Fibroblast of skin of left biceps (primary cell): ENCODE measurements around the gene SYNDIG1.

ENCODE experiments used
- DNase-seq, 2 experiments: peaks; one replicate each; pipeline ENCODE4 v3.0.0-alpha.2; 2013; ENCODE audit warnings: low read depth in 2 of 2

The SYNDIG1 gene

DNA sequence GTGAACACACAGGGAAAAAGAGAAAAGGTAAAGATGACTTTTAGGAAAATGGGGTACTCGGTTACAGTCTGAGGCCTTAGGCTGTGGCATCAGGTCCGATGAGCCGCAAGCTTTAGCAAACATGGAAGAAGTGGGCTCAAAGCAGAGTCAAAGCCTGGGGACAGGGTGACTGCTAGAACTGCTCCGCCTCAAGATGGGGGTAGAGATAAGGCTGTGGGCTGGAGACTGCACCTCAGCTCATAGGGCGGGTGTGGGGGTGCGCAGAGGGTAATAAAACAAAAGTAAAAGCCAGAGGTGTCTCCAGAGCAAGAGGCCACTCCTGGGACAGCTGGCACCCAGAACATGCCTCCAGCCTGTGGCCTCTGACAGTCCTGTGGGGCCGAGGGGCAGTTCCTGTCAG, 21.3 kb upstream of the SYNDIG1 start:
- DNase-seq: no peak

DNA sequence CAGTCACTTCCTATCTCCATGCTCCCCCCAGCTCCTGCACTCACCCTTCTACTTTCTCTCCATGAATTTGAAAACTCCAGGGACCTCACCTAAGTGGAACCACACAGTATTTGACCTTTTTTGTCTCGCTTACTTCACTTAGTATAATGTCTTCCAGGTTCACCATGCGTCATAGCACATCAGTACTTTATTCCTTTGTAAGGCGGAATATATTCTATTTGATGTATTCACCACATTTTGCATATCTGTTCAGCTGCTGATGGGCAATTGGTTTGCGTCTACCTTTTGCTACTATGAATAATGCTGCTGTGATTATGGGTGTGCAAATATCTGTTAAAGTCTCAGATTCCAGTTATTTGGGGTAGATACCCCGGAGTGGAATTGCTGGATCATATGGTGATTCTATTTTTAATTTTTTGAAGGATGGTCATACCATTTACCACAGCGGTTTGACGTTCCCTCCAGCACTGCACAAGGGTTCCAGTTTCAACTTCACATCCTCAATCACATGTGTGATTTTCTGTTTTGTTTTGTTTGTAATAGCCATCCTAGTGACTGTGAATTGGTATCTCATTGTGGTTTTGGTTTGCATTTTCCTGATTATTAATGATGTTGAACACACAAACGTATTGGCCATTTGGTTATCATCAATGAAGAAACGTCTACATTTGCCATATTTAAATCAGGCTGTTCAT, 20.3 kb upstream of the SYNDIG1 start:
- DNase-seq: no peak

DNA sequence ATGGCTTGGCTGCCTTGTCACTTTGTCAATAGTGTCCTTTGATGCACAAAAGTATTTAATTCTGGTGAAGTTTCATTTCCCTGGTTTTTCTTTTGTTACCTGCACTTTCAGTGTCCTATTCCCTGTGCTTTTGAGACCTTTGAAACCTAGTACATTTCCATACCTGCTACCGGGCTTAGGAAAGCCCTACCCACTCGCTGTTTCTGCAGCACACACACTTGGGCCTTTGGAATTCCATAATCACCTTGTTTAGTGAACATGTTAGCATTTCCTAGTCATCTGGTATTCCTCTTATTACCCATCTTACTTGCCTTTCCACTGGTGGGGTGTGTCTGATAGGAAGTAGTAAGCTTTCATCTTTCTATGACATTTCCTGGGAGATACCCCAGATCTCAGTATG, 19.3 kb upstream of the SYNDIG1 start:
- DNase-seq: no peak

DNA sequence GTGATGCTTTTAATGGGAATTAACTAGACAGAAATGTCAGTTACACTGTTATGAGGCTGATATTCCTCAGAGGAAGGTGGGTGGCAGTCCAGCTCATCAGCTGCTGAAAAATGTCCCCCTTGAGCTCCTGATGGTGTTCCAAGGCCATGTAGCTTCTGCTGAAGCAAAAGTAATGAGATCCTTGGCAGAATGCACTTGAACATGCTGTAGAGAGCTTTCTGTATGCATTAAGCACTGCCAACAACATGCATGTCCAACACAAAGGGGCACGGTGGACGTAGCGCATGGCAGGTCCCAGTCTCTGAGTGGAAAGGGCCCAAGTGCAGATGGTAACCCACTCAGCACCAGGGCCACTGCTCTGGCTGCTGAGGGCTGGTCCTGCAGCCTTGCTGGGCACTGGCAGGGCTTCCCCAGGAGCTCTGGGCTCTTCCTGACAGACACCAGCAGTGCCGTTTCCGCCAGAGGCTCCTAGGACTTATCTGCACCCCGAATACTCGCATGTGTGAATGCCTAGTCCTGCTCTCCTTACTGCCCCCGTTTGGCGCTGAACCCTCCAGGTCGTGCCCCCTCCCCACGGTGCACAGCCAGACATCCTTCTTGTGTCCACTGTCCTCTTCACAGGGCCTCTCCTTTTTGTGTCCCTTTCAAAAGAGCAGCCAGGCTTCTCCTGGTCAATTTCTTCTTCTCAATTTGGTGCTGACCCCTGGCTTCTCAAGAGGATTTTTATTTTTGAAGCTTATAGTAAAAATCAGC, 18.6 kb upstream of the SYNDIG1 start:
- DNase-seq: no peak

DNA sequence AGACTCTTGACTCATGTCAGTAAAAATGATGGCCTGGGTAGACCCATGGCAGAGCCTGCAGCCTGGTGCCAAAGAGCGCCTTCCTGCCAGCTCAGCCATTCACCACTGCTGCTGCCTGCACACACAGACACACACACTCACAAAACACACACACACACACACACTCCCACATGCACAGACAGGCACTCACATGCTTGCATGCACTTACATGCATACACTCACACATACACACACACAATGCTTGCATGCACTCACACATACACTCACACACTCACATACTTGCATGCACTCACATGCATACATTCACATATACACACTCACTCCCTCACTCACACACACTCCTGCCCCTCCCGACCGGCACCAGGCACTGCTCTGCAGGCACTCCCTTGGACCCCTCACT, 18.0 kb upstream of the SYNDIG1 start:
- DNase-seq: no peak

DNA sequence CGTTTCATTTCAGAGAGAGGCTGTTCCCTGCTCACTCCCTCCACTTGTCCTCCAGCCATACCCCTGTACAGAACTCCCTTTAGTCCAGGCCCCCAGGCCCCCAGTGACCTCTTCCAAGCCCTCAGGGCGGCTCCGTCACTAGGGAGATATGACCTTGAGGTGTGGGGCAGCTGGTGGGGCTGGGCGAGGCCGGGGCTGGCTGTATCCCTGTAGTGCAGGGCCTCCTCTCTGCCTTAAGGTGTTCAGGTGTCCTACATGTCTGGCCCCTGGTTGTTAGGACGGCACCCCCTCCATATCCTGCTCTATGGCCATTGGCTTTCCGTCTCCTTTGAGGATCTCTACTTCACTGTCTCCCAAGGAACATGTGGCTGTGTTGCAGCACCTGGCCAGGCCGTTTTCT, 17.4 kb upstream of the SYNDIG1 start:
- no peak for DNase-seq

DNA sequence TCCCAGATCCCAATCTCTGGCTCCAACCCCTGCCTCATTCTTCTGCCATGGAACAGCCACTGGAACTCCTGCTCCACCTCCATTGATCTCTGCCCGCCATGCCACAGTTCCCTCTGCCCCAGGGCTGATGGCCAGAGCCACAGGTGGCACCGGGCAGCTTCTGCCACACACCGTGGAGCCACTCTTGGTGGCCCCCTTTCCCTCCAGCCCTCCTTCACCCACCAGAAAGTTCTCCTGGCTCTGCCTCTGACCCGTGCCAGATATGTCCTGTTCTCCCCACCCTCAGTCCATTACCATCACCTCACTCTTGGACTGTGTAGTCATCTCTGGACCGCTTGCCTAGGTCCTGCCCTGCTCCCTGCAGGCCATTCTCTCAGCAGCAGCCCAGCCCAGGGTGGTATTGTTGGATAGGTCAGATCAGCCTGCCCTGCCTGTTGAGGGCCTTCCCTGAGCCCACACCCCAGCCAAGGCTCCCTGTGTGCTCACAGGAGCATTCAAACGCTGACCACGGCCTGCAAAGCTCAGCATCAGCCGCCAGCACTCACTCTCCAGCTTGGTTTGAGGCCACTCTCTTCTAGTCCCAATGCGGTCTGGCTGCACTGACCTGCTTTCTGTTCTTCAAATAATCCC, 16.8 kb upstream of the SYNDIG1 start:
- DNase-seq: no peak

DNA sequence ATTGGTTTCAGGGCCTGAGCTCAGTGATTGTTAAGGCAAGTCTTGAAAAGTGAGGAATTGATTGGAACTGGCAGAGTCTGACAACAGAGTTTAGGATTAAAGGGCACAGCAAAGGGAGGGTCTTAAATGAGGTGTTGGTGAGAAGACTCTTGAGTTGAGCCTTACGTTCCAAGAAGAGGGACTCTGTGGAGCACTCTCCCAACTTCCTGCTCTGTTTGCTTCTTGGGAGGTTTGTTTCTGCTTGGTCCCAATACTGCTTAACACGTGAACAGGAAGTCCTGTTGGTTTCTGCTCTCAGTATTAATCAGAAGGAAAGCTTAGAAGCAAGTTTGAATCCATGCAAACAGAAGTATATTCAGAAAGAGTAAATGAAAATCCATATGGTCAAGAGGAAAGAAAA, 15.6 kb upstream of the SYNDIG1 start:
- no peak for DNase-seq

DNA sequence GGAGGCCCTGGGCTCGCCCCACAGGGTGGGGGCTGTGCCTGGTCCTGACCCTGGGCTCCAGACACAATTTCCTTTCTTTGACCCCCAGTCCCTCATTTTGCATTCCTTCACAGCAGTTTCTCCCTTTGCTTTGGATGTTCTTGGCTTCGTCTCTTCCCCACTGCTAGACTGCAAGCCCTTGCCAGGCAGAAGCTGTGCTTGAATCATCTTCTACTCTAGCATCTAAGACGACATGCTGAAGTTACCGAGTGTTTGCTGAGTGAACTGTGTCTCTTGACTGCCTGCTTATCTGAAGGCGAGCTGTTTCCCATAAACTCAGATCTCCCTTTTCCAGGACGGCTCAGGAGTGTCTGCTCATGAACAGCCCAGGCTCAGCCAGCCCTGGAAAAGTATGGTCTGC, 14.3 kb upstream of the SYNDIG1 start:
- DNase-seq: no peak

DNA sequence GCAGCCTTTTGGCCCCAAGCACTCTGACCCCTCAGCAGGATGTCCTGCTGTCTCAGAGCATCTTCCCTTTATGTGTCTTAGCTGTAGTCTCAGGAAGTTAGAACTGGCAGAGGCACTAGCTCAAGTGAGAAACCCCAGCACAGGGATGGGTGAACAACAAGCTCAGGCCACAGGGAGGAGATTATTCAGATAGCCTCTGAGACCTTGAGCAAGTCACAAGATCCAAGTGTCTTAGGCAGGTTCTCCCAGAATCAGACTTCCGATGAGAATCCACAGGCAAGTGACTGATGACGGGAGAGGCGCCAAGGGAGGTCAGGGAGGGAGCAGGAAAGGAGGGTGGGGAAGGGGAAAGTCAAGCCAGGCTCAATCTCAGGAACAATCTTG, 13.0 kb upstream of the SYNDIG1 start:
- DNase-seq: no peak

DNA sequence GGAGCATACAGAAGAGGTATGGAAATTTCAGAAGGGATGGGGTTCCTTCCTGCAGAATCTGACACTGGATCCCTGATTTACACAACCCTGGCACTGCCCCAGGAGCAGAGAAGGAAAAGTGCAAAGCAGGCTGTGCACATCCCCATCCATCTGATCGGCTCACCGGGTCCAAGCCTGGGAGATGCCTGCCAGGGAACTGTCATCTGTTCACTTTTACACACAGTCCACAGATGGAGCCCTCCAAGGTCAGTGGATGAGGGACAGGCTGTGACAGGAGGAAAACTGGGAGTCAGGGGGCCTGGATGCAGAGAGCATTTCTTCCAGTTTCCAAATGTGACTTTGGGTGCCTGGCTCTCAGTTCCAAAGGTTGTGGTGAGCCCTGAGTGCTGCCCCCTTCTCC, 11.0 kb upstream of the SYNDIG1 start:
- DNase-seq: no peak

DNA sequence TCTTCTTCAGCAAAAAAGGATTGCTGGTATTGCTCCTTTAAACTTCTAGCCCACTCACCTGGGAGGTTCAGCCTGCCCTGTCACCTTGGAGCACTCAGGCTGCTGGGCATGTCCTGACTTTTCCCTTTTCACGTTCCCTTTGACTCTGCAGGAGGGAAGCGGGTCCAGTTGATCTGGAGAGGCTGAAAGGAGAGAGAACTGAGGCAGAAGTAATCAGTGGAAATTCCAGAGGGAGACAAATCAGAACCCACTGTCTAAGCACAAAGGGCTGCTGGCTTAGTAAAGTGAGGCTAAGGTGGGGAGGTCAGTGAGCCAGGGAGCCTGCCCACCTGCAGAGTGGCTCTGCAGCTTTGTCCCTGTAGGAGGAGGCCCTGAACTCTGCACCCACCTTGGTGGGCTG, 9.7 kb upstream of the SYNDIG1 start:
- DNase-seq: no peak

DNA sequence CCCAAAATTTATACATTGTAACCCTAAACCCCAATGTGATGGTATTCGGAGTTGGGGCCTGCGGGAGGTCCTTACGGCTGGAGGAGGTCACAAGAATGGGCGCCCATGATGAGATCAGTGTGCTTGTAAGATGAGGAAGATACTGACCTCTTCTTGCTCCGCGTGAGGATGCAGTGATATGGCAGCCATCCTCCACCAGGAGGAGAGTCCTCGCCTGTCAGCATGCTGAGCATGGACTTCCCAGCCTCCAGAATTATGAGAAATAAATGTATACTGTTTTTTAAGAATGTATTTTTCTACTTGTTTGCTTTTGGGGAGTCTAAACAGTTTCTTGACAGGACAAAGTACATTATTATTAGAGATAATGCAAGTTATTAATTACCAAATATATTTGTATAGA, 8.7 kb upstream of the SYNDIG1 start:
- no peak for DNase-seq

DNA sequence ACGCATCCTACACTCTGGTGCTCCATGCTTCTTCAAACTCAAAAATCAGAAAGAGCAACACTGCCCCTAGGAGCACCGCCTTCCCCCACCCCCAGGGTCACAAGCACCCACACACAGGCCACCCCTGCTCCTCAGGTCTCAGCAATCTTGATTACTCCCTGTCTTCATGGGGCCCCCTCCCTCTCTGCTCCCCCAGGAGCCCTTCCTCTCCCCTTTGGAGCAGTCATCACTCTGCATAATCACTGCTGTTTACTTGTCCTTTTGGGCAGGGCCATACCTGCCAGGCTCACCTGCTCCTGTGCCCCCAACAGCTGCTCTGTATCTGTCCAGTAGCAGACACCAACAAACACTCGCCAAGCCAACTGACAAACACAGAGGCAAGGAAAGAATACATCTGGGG, 7.6 kb upstream of the SYNDIG1 start:
- no peak for DNase-seq

DNA sequence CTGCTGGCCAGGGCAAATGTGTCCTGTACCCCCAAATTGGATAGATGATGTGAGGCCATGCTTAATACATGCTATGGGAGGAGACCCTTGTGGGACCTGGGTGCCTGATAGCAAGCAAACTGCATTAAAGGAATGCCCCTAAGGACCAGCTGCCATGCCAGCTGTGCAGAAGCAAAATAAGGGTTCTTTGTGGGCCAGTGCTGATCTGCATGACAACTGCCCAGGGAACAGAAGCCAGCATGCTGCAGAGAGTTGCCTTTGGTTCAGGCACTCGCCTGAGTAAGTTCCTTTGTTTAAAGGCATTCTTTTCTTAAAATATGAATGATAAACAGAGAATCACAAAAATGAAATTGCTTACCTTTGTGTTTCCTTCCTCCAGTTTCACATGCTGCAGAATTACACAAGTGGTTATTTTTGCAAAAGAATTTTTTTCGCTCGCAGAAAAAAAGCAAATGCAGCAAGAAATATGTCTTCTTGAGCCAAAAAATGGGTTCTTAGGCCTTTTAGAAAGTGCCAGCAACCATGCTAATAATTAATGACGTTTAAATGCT, 6.9 kb upstream of the SYNDIG1 start:
- DNase-seq: no peak

DNA sequence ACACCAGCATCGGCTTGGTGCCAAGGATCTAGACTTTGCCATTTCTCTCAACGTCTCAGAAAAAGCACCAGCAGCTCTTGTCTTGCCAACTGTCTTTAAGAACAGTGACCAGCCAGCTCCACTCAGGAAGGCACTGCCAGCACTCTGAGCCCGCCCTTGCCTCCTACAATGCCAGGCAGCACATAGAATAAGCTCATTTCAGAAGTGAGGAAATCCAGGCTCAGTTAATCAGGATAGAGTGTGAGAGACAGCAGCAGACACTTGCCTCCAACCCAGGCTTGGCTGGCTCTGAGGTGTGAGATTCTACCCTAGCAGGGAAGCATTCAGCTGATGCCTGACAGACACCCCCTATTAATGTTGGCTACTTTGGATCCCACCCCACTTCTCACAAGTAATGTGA, 4.3 kb upstream of the SYNDIG1 start:
- DNase-seq: no peak

DNA sequence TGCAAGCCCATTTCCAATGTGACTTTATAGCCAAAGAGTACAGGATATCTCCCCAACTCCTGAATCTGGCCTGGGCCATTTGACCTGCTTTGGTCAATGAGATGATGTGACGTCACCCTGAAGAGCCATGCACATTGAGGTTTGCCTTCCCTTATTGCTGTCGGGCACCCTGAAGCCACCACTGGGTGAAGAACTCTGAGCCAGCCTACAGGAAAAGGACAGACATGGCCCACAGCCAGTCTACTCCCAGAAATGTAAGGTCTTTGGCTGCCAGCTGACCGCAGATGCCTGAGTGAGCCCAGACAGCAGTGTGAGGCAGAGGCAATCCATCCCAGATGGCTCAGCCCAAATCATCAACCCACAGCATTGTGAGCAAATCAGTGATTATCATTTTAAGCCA, 3.7 kb upstream of the SYNDIG1 start:
- peak; percentile 5 to 8 for DNase-seq

DNA sequence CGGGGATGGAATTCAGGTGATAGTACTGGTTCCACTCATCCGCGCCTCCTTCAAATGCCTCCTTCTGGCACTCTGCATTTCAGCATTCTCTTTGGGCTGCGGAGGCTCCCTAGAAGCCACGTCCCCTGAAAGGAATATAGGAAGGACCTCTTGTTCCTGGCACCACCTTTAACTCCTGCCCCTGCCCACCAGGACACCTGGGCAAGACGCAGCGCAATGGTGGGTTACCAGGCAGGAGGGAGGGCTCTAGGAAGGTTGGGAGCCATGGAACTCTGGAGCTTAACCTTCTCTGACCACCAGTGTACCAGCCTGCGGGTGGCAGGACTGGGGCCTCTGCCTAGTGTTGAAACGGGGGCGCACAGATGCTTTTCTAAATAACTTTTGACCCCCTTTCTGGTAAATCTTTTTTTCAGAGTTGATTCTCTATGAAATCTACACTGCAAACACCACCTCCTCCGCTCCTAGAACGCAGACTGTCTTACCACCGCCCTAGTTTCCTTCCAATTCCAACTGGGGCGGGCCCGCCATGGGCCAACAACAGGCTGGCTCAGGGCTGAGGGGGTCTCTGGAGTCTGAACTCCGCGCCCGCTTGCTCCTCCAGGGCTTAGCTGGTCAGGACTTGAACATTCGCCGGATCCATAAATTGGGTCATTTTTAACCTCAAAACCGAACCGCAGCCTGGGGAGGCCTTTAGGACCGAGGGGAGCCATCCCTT, 871 bp upstream of the SYNDIG1 start:
- no peak for DNase-seq

DNA sequence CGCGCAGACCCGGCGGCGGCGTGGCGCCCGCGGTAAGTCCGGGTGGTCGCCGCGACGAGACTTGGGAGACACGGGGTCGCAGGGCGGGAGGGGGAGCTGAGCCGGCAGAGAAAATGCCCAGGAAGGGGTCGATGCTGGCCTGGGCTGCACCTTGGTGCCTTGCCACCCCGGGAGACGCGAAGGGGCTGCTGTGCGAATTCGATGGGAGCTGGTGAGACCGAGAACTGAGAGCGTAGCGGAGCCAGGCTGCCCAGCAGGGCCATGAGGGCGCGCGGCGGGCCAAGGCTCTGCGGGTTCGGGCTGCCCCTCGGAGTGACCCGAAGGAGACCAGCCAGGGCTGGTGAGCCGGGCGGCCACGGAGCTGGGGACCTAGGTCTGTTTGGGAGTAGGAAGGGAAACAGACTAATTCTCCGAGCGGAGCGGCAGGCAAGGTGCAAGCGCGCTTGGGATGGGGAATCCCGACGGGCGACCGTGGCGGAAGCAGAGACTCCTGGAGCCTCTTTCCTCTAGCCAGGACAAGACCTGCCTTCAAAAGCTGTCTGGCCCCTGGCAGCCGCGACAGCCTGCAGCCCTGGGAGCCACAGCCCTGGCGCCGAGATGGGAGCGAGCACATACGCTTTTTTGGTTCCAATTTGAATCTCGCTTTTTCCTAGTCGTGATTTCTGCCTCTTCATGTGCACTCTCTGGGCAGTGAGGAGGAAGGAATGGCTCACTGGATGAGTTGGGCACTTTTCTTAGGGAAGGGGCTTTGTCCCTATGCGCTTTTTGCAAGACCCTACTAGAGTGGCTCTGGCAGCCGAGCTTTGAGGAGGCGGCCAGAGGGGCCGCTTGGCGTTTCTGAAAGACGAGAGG, 691 bp downstream of the SYNDIG1 start:
- no peak for DNase-seq

DNA sequence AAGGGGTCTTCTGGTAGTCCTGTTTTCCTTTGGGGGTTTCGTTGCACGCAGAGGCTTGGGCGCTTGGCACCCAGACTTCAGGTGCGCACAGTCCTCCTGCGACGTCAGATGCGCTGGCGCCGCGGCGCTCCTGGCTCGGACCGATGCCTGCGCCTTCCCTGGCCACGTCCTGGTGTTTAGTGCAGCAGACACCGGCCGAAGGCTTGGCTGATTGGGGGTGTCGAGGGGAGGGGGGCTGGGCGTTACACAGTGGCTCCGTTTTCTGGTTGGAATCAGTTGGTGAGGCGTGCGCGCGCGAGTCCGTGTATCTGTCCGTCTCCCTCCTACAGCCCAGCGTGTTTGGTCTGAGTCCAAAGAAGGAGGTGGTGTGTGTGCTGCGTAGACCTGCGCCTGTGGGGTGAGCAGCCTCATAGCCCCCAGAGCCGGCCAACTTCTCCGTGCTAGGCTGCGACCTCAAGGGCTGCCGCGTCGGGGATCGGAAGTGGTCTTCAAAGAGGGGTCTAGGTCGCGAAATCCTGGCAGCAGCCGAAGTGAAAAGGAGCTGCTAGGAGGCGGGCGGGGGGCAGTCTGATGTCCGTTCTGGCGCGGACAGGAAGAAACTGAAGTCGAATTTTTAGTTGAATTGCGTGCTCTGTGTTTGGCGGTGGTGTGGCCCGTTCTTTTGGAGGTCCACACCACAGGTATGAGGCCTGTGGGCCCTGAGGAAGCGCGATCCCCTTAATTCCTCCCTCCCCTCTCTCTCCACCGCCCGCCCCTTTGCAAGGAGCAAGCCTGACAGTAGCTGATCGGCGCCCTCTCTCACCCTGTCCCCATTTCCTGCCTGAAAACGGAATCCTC, 1.5 kb downstream of the SYNDIG1 start:
- no peak for DNase-seq
